Measurements from ENCODE around the gene TNS3. TPM values are rescaled to one million over a fixed set of nuclear protein-coding genes. Genes with fewer than 3 reads are reported as not detected.

The TNS3 gene
- total and polyA plus RNA-seq, 2 experiments from 2014 or later, result 2.7 to 5.7 TPM

DNA sequence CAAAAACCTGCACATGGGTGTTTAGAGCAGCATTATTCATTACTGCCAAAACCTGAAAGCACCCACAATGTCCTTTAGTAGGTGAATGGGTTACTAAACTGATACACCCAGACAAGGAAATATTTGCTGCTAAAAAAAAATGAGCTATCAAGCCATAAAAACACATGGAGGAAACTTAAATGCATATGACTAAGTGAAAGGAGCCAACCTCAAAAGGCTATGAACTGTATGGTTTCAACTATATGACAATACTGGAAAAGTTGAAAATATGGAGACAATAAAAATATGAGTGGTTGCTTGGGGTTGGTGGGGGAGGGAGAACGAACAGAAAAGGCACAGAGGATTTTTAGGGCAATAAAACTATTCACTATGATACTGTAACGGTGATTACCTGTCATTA, 291.0 kb downstream of the TNS3 start:
- no peaks in the 10 kb centered on the region for H3K9me3 ChIP-seq (ENCODE audit: low read depth)
- no peaks in the 10 kb centered on the region for H3K36me3 ChIP-seq
- no peaks in the 10 kb centered on the region for H3K27me3 ChIP-seq
- TF ChIP-seq, protein P1, sequence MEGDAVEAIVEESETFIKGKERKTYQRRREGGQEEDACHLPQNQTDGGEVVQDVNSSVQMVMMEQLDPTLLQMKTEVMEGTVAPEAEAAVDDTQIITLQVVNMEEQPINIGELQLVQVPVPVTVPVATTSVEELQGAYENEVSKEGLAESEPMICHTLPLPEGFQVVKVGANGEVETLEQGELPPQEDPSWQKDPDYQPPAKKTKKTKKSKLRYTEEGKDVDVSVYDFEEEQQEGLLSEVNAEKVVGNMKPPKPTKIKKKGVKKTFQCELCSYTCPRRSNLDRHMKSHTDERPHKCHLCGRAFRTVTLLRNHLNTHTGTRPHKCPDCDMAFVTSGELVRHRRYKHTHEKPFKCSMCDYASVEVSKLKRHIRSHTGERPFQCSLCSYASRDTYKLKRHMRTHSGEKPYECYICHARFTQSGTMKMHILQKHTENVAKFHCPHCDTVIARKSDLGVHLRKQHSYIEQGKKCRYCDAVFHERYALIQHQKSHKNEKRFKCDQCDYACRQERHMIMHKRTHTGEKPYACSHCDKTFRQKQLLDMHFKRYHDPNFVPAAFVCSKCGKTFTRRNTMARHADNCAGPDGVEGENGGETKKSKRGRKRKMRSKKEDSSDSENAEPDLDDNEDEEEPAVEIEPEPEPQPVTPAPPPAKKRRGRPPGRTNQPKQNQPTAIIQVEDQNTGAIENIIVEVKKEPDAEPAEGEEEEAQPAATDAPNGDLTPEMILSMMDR (IDR thresholded peaks at IDR 0.05; ENCODE audit: low read depth, low read length), result no peak
- H3K4me1 ChIP-seq (ENCODE audit: low read depth), result no peaks in the 10 kb centered on the region
- DNase-seq (ENCODE audit: low read depth in 1 of 2, low spot score in 1 of 2), result no peak
- no peak overlapping the region for H3K4me3 ChIP-seq
- H3K27ac ChIP-seq, result no peak overlapping the region

DNA sequence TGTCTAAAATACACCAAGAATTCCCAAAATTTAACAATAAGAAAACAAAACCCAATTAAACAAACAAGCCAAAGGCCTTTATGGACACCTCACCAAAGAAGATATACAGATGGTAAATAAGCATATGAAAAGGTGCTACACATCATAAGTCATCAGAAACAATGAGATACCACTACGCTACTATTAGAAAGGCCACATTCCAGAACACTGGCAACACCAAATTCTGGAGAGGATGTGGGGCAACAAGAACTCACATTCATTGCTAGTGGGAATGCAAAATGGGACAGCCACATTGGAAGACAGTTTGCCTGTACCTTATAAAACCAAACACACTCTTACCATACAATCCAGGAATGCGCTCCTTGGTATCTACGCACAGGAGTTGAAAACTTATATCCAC, 291.4 kb downstream of the TNS3 start:
- no peak for DNase-seq (ENCODE audit: low read depth in 1 of 2, low spot score in 1 of 2)
- no peaks in the 10 kb centered on the region for H3K9me3 ChIP-seq (ENCODE audit: low read depth)
- no peaks in the 10 kb centered on the region for H3K27me3 ChIP-seq
- H3K4me3 ChIP-seq, result no peak overlapping the region
- H3K4me1 ChIP-seq (ENCODE audit: low read depth), result no peaks in the 10 kb centered on the region
- TF ChIP-seq, protein P1 (IDR thresholded peaks at IDR 0.05; ENCODE audit: low read depth, low read length), result no peak
- H3K27ac ChIP-seq, result no peak overlapping the region
- no peaks in the 10 kb centered on the region for H3K36me3 ChIP-seq

DNA sequence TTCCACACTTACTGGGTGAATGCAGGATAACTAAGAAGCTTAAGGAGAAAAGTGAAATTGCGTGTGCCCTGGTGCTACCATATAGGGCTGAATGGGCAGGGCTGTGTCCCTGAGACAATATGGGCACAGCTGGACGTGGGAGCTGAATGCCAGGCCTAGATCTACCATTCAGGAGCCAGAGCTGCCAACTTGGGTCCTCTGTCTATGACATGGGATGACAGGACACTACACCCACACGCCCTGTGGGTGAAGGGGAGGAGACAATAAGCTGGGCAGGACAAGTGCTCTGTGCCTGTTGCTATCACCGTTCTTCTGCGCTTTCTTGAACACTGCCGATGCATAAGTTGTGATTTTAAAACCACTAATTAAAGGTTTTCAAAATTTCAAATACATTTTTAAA, 293.9 kb downstream of the TNS3 start:
- no peaks in the 10 kb centered on the region for H3K27me3 ChIP-seq
- H3K4me3 ChIP-seq, result no peak overlapping the region
- no peak for DNase-seq (ENCODE audit: low read depth in 1 of 2, low spot score in 1 of 2)
- TF ChIP-seq, protein P1 (IDR thresholded peaks at IDR 0.05; ENCODE audit: low read depth, low read length), result no peak
- no peak overlapping the region for H3K27ac ChIP-seq
- H3K9me3 ChIP-seq (ENCODE audit: low read depth), result no peaks in the 10 kb centered on the region
- H3K36me3 ChIP-seq, result no peaks in the 10 kb centered on the region
- no peaks in the 10 kb centered on the region for H3K4me1 ChIP-seq (ENCODE audit: low read depth)

DNA sequence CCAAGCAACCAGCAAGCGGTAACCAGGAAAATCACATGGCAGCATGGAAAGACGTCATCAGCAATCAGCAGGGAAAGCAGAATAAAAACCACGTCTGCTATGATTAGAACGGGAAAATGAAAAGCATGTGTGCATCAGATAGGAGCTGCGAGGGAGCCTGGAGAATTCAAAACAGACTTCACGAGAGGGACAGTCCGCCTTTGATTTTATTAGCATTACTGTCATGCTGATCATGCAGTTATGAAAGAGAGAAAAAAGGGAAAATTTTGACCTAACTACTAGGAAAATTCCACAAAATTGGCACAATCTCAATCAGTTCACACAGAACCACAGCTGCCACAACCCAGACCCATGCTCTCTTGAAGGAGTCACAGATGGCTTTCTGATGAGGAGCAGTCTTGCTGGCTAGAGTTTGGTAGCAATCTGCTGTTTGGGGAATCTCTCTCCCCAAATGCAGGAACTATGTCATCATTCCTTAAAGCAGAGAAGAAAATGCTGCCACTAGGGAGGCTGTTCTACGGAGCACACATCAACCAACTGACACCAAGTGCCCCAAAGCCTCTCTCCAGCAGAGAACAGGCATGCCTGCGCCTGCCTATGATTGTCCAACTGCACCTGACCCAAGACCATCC, 295.9 kb downstream of the TNS3 start:
- TF ChIP-seq, protein P1 (IDR thresholded peaks at IDR 0.05; ENCODE audit: low read depth, low read length), result no peak
- Histone ChIP-seq H3K27me3 (no peaks in the 10 kb centered on the region), H3K27ac (no peak overlapping the region), H3K36me3 (no peaks in the 10 kb centered on the region), H3K9me3 (ENCODE audit: low read depth) (no peaks in the 10 kb centered on the region), H3K4me1 (ENCODE audit: low read depth) (no peaks in the 10 kb centered on the region), H3K4me3 (no peak overlapping the region)
- peak in 1 of 2 donors; percentile 40 for DNase-seq (ENCODE audit: low read depth in 1 of 2, low spot score in 1 of 2)

DNA sequence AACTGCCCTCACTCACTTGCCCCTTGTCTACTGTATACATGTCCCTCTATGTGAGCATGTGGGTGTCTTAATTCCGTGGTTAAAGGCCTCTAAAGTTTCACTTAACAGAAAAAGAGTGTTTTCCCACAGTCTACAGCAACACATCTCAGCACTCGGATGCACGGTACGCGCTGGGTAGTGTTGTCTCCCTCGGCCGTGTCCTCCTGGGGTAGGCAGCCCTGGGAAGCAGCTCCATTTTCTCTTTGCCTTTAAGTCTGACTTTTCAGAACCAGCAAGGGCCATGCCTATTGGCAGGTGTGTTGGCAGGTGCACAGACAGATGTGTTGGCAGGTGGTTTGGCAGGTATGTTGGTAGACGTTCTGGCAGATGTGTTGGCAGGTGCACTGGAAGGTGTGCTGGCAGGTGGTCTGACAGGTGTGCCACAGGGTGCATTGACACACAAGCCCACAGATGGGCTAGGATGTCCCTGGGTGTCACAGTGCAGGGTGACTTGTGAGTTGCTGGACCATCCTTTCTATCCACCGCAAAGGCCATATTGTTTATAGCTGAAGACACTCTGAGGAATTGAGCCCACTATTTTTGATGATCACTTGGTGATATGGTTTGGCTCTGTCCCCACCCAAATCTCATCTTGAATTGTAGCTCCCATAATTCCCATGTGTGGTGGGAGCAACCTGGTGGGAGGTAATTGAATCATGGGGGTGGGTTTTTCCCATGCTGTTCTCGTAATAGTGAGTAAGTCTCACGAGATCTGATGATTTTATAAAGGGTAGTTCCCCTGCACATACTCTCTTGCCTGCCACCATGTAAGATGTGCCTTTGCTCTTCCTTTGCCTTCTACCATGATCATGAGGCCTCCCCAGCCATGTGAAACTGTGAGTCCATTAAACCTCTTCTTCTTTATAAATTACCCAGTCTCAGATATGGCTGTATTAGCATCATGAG, 296.9 kb downstream of the TNS3 start:
- Histone ChIP-seq H3K36me3 (no peaks in the 10 kb centered on the region), H3K27me3 (no peaks in the 10 kb centered on the region), H3K27ac (no peak overlapping the region), H3K4me3 (no peak overlapping the region), H3K9me3 (ENCODE audit: low read depth) (no peaks in the 10 kb centered on the region), H3K4me1 (ENCODE audit: low read depth) (no peaks in the 10 kb centered on the region)
- no peak for DNase-seq (ENCODE audit: low read depth in 1 of 2, low spot score in 1 of 2)
- TF ChIP-seq, protein P1 (IDR thresholded peaks at IDR 0.05; ENCODE audit: low read depth, low read length), result no peak

All from cardiac muscle cell (in vitro differentiated cells and primary cell).